Sigmoid colon (tissue), 7 donors: ENCODE data around the gene SORBS1. TPM values are rescaled to one million over a fixed set of nuclear protein-coding genes. Genes with fewer than 3 reads are reported as not detected.

Experiments
- DNase-seq: peaks from one replicate; pipeline ENCODE4 v3.0.0-alpha.2; 2019
- H3K27ac ChIP-seq, 4 donors: fragments of 200-600 bp; sonication (generic); one replicate each; pipeline ENCODE4 v1.5.1; 2016 to 2019; ENCODE audit warnings: mild to moderate bottlenecking in 1 of 4
- H3K27me3 ChIP-seq, 3 donors: fragments of 200-600 bp; sonication (generic); one replicate each; pipeline ENCODE4 v1.5.1; 2019; ENCODE audit warnings: mild to moderate bottlenecking in 1 of 3
- H3K36me3 ChIP-seq, 4 donors: fragments of 200-600 bp; sonication (generic); one replicate each; pipeline ENCODE4 v1.5.1; 2016 to 2019
- H3K4me1 ChIP-seq, 4 donors: fragments of 200-600 bp; sonication (generic); one replicate each; pipeline ENCODE4 v1.5.1; 2017 to 2019
- H3K4me3 ChIP-seq, 4 donors: fragments of 200-600 bp; sonication (generic); one replicate each; pipeline ENCODE4 v1.5.1; 2017 to 2019; ENCODE audit warnings: mild to moderate bottlenecking in 2 of 4, moderate library complexity in 1 of 4
- H3K9me3 ChIP-seq, 4 donors: fragments of 200-600 bp in 3 of 4; sonication (generic) in 3 of 4; one replicate each; pipeline versions ENCODE4 v1.5.1 to v1.6.1; 2013 to 2019
- EP300 ChIP-seq, 4 donors: sonication (generic); formaldehyde crosslinking; IDR thresholded peaks; one replicate each; pipeline ENCODE4 v1.6.1; 2017; ENCODE audit warnings: antibody characterized with exemption in 4 of 4
- POLR2A ChIP-seq, 2 donors: fragments of 450-650 bp; IDR thresholded peaks; one replicate each; pipeline ENCODE4 v1.6.1; 2016; ENCODE audit warnings: antibody characterized with exemption in 2 of 2, mild to moderate bottlenecking in 2 of 2, moderate library complexity in 2 of 2
- POLR2AphosphoS5 ChIP-seq, 4 donors: sonication (generic); formaldehyde crosslinking; IDR thresholded peaks; one replicate each; pipeline ENCODE4 v1.6.1; 2017; ENCODE audit warnings: antibody characterized with exemption in 4 of 4
- WGBS, 2 donors: extraction: QIAGEN DNeasy Blood & Tissue Kit; methylation state at CpG; one replicate each; pipeline ENCODE4 v1.1.7; 2013; 5-methylcytosine and 5-hydroxymethylcytosine counted together
- intact Hi-C: fragments of 100-400 bp; cut with DNase I; formaldehyde crosslinking; loops from one replicate; pipeline ENCODE4 v1.15.1; 2023
- polyA plus RNA-seq, 3 donors: library from polyadenylated mRNA; stranded (reverse); fragments of 200-250 nt; gene quantifications; one replicate each; pipeline ENCODE4 v1.2.3, GENCODE V29; 2013
- total RNA-seq, 4 donors: library from RNA; depleted of rRNA; stranded (reverse); fragments of >200 nt; gene quantifications; one replicate each; pipeline ENCODE4 v1.1.0, GENCODE V29; 2016
- TF ChIP-seq, protein P1 (sequence below), 4 experiments: fragments of 450-650 bp in 3 of 4; fragments of 200-600 bp in 1 of 4; IDR thresholded peaks; one replicate each; pipeline ENCODE4 v1.5.1; 2016 to 2019; ENCODE audit warnings: antibody characterized with exemption in 4 of 4, mild to moderate bottlenecking in 3 of 4, moderate library complexity in 2 of 4
- donor health status: healthy with polysubstance abuse.
- donor health status: Bipolar disorder and iron deficiency.
- donor health status: healthy.

Gene SORBS1
- total and polyA plus RNA-seq, 7 donors = 8.1 to 1,403 (median 664) TPM

DNA sequence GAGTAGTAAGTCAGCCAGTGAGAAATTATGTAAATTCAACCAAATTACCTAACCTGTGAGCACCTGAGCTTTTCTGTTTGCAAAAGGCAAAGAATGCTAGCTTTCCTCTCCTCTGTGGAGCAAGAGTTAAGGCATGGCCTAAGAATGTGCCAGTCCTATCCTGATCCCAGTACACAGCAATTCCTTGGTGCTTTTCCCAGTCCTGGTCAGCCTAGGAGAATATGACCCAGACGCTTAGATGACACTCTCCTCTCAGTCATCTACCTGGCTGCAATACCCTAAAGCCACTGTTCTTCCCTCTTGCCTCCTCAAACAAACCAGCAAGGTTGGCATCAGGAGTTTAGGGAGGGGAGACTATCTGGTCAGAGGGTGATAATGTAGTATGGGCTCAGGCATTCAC, 274.5 kb downstream of the SORBS1 start:
- intact Hi-C loops = no loop called here
- Histone ChIP-seq H3K27ac (peak overlapping the region in 2 of 4 donors; percentile 1 to 78), H3K27me3 (peaks cover 0 to 16% (median 5%) of the 10 kb centered on the region in 3 donors), H3K4me3 (no peak overlapping the region), H3K4me1 (peaks cover 0 to 31% (median 7%) of the 10 kb centered on the region in 4 donors), H3K9me3 (no peaks in the 10 kb centered on the region), H3K36me3 (no peaks in the 10 kb centered on the region)
- WGBS, 2 donors = 33 to 39% methylated on average over 1 of the region's 1 CpG
- TF ChIP-seq EP300 (IDR thresholded peaks at IDR 0.05) = no peak
- TF ChIP-seq, protein P1, sequence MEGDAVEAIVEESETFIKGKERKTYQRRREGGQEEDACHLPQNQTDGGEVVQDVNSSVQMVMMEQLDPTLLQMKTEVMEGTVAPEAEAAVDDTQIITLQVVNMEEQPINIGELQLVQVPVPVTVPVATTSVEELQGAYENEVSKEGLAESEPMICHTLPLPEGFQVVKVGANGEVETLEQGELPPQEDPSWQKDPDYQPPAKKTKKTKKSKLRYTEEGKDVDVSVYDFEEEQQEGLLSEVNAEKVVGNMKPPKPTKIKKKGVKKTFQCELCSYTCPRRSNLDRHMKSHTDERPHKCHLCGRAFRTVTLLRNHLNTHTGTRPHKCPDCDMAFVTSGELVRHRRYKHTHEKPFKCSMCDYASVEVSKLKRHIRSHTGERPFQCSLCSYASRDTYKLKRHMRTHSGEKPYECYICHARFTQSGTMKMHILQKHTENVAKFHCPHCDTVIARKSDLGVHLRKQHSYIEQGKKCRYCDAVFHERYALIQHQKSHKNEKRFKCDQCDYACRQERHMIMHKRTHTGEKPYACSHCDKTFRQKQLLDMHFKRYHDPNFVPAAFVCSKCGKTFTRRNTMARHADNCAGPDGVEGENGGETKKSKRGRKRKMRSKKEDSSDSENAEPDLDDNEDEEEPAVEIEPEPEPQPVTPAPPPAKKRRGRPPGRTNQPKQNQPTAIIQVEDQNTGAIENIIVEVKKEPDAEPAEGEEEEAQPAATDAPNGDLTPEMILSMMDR (IDR thresholded peaks at IDR 0.05) = no peak
- TF ChIP-seq POLR2A (IDR thresholded peaks at IDR 0.05) = no peak
- no peak for TF ChIP-seq POLR2AphosphoS5 (IDR thresholded peaks at IDR 0.05)
- DNase-seq = no peak

DNA sequence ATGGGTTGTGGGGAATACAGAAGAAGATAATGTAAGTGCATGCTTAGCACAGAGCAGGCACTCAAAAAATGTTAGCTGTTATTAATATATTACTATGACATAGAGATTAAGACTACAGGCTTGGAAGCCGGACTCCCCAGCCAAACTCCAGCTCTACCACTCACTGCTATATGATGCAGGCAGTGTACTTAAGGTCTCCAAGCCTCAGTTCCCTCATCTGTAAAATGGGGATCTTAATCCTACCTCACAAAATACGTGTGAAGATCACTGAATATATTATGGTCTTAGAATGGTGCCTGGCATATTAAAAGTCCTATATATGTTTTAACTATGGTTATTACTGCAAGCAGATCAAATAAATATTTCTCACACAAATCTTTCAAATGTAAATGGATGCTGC, 275.6 kb downstream of the SORBS1 start:
- intact Hi-C loops = no loop called here

DNA sequence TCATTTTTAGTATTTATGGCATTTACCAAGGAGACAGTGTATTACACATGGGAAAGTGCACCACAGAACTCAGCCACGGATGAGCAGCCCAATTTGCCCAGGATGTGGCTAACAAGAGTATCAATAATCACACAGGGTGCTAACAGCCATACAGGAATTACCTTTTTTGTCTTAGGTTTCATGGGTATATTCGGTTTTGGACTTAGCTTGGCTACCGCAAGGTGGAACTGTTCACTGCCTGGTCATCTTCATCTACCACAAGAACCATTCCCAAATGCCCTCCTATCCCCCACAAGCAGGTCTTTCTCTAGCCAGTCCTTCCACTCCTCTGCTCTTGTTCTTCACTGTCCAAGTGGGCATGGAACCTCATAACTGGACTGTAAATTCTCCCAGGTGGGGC, 276.4 kb downstream of the SORBS1 start:
- Histone ChIP-seq H3K27me3 (peaks cover 0 to 7% (median 0%) of the 10 kb centered on the region in 3 donors), H3K27ac (peak overlapping the region in 1 of 4 donors; percentile 3), H3K4me1 (peaks cover 0 to 20% (median 0%) of the 10 kb centered on the region in 4 donors), H3K36me3 (no peaks in the 10 kb centered on the region), H3K4me3 (no peak overlapping the region), H3K9me3 (no peaks in the 10 kb centered on the region)
- no peak for DNase-seq
- WGBS, 2 donors = 69 to 82% methylated on average over 3 of the region's 3 CpGs
- intact Hi-C loops = no loop called here
- TF ChIP-seq POLR2AphosphoS5 (IDR thresholded peaks at IDR 0.05) (no peak), POLR2A (IDR thresholded peaks at IDR 0.05) (no peak), EP300 (IDR thresholded peaks at IDR 0.05) (no peak)
- TF ChIP-seq, protein P1 (IDR thresholded peaks at IDR 0.05) = no peak

More for the DNA sequence above, 275.6 kb downstream of the SORBS1 start:
- H3K4me3 ChIP-seq = no peak overlapping the region
- no peak overlapping the region for H3K27ac ChIP-seq
- H3K9me3 ChIP-seq = no peaks in the 10 kb centered on the region
- TF ChIP-seq POLR2A (IDR thresholded peaks at IDR 0.05) = no peak
- no peak for TF ChIP-seq EP300 (IDR thresholded peaks at IDR 0.05)
- TF ChIP-seq, protein P1 (IDR thresholded peaks at IDR 0.05) = no peak
- TF ChIP-seq POLR2AphosphoS5 (IDR thresholded peaks at IDR 0.05) = no peak
- H3K4me1 ChIP-seq = peaks cover 0 to 27% (median 4%) of the 10 kb centered on the region in 4 donors
- peaks cover 0 to 14% (median 5%) of the 10 kb centered on the region in 3 donors for H3K27me3 ChIP-seq
- WGBS, 2 donors = 75 to 78% methylated on average over 2 of the region's 2 CpGs
- H3K36me3 ChIP-seq = no peaks in the 10 kb centered on the region
- no peak for DNase-seq

DNA sequence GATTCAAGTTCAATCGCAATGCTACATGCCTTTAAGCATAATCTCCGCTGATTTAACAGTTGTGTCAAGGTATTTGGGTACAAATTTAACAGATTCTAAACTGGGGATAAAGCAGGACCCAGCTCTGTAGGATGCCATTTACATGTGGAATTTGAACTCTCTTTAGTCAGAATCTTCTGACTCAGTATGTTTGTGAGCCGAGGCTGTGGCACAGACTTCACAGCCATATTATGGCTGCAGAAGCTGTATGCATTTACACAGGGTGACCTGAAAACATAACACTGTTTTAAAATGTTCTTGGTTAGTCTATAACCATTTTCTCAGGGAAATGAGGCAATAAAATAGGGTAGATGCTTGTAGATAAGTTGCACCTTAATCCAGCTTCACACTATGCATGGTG, 279.1 kb downstream of the SORBS1 start:
- whole genome bisulfite sequencing, 2 donors = 22 to 64% methylated on average over 3 of the region's 3 CpGs
- DNase-seq = no peak
- Histone ChIP-seq H3K27me3 (no peaks in the 10 kb centered on the region), H3K27ac (no peak overlapping the region), H3K4me3 (no peak overlapping the region), H3K9me3 (no peaks in the 10 kb centered on the region), H3K36me3 (no peaks in the 10 kb centered on the region), H3K4me1 (peaks cover 0 to 12% (median 6%) of the 10 kb centered on the region in 4 donors)
- no peak for TF ChIP-seq POLR2AphosphoS5 (IDR thresholded peaks at IDR 0.05)
- TF ChIP-seq, protein P1 (IDR thresholded peaks at IDR 0.05) = no peak
- no peak for TF ChIP-seq EP300 (IDR thresholded peaks at IDR 0.05)
- TF ChIP-seq POLR2A (IDR thresholded peaks at IDR 0.05) = no peak
- intact Hi-C loops = no loop called here

DNA sequence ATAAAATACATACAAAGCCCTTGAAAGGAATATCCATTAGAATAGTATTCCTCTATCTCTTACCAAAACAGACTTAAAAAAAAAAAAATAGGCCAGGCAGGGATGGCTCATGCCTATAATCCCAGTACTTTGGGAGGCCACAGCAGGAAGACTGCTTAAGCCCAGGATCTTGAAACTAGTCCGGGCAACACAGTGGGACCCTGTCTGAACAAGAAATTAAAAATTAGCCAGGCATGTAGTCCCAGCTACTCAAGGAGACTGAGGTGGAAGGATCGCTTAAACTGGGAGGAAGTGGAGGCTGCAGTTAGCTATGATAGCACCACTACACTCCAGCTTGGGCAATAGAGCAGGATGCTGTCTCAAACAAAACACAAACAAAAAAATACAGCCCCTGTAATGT, 280.0 kb downstream of the SORBS1 start:
- H3K36me3 ChIP-seq = no peaks in the 10 kb centered on the region
- intact Hi-C loops = no loop called here
- no peak for DNase-seq
- TF ChIP-seq, protein P1 (IDR thresholded peaks at IDR 0.05) = no peak
- TF ChIP-seq POLR2A (IDR thresholded peaks at IDR 0.05) (no peak), POLR2AphosphoS5 (IDR thresholded peaks at IDR 0.05) (no peak), EP300 (IDR thresholded peaks at IDR 0.05) (no peak)
- no peaks in the 10 kb centered on the region for H3K9me3 ChIP-seq
- peak overlapping the region in 1 of 4 donors; percentile 81 for H3K27ac ChIP-seq
- H3K4me1 ChIP-seq = peaks cover 0 to 12% (median 5%) of the 10 kb centered on the region in 4 donors
- 55 to 80% methylated on average over 2 of the region's 2 CpGs for WGBS, 2 donors
- H3K4me3 ChIP-seq = no peak overlapping the region
- no peaks in the 10 kb centered on the region for H3K27me3 ChIP-seq
